NOMO-1 treated with dmso at 0.1 percent for 144 hours (cell line): Measurements from ENCODE around the gene EYA2.

Source experiments
- DNase-seq: peaks from one replicate; lab custom pipeline; 2025; ENCODE audit not compliant: unreplicated experiment; lab: John Stamatoyannopoulos, UW

Gene EYA2

DNA sequence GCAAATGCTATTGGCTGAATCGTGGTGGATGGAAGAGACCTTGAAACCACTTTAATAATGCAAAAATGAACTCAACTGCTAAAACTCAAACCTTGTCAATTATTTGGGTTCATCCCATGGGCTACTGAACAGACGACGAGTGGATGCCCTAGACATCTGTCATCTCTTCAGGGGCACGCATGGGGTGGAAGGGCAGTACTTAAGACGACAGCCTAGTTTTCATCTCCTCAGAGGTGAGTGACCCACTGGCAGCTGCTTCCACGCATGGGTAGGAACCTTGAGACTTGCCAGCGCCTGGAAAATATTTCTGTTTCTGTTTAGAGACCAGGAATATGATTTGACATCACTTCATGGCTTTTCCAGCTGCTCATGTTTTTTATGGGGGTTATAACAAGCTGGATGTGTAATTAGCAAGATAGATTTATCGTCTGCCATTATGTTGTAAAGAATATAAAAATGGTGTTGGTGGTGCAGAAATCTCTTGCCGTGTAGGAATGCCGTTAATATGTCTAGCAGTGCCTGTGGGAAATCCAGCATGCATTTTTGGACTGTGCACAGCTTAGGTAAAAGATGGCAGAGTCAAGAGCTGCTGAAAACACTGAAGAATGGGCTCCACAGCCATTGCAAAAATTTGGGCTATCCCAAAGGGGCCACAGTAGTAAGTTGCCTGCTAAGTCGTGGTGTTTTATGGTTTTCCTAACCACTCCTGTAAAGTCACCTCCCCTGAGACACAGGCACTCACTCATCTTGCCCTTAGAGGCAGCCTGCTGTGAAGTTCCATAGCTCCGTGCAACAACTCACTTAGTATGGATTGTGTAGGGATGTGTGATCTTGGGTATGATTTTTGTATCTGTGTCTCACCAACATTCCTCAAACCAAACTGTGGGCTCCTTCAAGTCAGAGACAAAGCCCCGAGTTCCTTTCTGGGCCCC is 203.3 kb downstream of the EYA2 start:
- DNase-seq = no peak

DNA sequence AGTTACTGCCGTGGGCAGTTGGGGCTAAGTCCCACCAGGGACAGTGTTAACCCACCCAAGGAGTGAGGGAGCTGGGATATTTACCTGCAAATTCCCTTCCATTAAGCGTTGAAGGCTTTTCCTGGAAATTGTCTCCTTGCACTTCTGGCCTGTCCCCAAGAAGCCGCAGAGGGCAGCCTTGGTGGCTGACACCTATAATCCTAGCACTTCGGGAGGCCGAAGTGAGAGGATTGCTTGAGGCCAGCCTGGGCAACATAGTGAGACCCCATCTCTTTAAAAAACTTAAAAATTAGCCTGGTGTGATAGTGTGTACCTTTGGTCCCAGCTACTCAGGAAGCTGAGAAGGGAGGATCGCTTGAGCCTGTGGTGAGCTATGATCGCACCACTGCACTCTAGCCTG is 204.4 kb downstream of the EYA2 start:
- DNase-seq = no peak

DNA sequence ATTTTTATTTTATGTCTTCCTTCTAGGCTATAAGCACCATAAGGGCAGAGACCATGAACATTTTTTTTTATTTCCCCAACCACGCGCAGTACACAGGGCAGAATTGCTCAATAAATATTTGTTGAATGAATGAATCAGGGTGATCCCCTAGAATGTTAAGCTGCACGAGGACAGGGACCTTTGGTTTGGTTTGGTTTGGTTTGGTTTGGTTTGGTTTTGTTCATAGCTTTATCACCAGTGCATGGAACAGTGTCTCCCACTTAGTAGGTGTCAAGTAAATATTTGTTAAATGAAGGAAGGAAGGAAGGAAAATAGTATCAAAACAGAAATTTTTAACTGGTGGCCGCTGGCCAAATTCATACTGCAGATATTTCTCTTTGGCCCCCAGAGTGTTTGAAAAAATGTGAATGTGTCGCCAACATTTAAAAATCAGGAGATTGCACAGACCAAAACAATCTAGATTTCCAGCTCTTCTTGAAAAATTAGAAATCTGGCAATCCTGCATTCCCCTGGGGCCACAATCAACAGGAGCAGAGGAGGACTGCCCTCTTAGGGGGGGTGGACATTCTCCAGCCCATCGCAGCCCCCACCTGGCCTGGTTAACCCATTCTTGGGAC is 205.3 kb downstream of the EYA2 start:
- no peak for DNase-seq

DNA sequence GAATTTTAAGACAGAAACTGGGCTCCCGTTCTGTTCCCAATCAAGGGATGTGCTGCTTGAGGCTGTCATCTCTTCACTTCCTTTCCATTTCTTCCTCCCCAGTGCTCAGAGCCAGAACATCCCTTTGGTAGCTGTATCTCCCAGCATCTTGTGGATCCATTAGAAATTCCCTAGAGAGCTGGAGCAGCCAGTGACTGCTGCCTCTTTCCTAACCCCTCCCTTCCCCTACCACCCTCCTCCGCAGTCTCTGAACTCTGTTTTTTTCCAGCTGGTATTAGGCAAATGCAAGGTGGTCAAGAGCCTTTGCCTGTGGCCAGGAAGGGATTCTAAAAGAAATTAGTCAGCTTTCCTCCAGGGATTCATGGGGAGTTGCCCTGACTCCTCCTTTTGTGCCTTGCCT is 208.0 kb downstream of the EYA2 start:
- no peak for DNase-seq

DNA sequence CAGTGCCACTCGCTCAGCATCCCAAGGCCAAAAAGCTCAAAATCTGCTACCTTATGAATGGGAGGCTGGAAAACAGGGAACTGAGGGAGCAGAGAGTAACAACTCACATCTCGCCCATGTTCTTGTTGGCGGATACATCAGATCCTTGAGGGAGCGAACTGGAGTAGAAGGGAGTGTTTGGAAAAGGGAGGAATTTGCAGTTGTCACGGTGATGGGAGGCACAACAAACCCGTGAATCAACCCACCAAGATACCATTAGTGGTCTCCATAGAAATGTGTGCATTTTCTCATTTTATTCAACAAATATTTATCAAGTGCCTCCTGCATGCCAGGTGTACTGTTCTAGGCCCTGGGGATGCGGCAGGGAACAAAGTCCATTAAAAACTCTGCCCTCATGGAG is 212.1 kb downstream of the EYA2 start:
- DNase-seq = no peak

DNA sequence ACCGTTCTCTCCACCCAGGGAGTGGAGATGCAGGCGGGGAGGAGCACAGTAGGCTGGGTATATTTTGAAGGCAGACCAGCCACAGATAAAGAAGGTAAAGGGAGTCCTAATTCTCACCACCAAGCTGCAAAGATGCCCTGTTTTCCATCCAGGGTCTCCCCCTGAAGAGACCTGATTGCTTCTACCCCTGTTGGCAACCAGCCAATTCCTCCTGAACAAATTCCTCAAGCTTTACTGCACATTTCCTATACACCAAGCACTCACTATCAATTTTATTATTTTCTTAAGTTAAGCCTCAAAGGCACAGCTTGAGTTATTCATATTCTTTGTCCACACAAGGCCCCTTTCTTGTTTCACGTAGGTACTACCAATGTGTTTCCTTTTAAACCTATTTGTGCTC is 214.4 kb downstream of the EYA2 start:
- DNase-seq = no peak

DNA sequence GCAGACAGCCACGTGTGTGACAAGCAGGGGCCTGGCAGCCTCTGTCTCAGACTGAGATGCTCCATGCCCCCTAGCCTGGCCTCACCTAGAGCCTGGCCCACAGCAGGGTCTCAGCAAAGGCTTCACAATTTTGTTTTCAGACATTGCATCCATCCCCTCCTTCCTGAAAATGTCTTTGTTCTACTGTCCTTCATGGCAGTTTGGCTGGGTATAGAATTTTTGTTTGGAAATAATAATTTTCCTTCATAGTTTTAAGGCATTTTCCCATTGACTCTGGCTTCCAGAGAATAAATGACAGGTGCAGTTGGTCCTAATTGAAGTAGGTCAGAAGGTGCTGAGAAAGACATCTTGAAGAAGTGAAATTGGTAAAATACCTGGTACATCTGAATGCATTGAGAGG is 216.2 kb downstream of the EYA2 start:
- no peak for DNase-seq

DNA sequence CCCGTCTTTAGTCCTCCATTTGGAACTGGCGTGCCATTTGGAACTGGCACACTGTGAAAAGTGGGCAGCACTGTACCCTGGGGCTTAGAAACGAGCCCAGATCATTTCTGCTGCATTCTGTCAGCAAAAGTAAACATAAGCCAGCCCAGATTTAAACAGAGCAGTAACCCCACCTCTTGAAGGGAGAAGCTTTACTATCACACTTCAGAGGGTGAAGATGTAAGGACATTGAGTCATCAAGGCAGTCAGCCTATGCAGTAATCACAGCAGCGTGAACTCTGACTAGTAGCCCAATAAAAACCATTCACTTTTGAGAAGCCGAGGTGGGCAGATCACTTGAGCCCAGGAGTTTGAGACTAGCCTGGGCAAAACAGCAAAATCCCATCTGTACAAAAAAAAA is 216.9 kb downstream of the EYA2 start:
- no peak for DNase-seq

DNA sequence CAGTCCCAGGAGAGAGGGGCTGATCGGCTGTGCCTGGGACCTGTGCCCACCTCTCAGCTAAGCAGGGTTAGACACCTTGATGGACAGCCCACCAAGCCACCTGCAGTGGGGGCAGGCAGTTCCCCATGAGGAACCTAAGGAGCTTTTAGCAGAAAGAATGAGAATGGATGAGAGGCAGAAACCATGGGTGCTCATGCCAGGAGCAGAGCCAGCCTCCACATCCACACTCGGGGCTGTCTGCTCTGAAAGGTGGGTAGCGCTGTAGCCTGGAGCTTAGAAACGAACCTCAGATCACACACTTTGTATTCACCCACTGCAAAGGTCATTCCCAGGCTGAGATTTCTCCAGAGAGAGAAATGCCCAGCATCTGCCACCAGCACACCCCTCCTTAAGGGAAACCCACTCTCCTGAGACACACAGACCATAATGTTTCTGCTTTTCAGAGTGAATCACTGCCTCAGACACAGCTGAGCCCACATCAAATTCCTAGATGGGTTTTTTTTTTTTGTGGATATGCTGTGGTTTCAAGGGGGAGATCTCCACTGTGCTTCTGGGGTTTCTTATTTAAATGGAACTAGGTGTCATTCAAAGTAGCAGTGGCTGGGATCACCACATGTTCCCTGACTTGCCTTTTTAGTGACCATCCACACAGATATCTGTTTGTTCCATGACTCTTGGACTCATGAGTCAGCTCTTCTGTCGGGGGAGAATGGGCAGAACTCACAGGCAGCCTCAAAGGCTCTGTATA is 218.9 kb downstream of the EYA2 start:
- DNase-seq = no peak

DNA sequence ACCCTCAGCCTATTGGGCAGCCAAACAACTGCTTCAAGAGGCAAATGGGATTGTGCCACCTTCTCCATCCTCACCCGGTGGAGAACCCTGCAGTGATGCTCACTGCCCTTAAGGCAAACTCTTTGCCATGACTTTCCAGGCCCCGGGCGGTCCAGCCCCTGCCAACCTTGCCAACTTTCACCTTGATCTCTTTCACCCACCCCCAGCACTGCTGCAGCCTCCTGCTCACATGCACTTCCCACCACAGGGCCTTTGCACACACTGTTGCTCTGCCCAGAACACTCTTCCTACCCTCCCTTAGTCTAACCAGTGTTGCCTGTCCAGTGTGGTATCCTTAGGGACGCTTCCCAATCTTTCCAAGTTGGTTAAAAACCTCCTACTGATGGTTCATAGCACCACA is 221.1 kb downstream of the EYA2 start:
- DNase-seq = no peak

DNA sequence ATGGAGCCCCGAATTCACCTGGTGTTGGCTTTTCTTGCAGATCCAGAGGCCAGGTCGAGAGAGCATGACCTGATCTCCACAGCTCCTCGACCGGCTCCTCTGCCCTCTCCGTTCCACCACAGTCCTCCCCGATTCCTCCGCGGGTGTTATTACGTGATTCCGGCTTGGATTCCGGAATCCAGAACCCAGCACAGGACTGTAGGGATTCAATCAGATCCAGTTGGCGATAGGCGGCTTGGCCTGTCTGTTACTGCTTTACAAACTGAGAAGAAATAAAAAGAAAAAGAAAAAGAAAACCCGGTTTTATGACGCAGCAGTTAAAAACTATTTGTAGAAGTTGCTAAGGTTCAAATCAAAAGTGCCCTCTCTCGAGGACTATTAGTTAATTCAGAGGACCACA is 222.7 kb downstream of the EYA2 start:
- no peak for DNase-seq

DNA sequence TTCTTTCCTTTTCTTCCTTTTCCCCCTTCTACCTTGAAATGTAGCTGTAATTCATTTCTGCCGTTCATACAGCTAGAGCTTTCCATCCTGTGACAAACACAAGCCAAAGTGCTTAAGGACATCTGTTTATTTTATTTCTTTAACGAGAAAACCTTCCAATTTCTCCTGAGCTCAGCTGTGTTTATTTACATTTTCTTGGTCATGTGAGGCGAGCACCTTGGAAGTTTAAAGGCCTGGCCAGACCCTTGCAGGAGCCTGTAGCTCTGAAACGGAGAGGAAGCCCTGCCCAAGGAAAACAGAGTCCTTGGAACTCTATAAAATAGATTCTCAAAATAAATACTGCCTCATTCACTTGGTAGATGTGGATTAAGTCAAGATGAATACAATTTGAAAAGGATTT is 223.1 kb downstream of the EYA2 start:
- DNase-seq = no peak

DNA sequence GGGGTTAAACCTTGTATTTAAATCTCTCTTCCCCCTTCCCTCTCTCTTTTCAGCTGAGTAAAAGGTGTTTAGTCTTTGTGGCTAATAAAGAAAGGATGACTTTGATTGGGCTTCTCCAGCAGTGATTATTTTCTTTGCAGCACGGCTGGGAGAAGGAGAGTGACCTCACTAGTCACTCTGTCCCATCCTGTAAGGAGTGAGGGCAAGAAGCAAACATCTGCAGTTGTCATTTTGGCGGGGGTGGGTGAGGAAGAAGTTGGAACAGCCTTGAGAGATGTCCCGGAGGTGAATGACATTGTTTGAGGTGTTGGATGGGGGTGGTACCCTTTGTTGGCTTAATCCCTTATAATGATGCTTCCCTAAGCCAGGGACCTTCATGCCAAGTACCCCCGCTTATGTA is 223.6 kb downstream of the EYA2 start:
- no peak for DNase-seq

DNA sequence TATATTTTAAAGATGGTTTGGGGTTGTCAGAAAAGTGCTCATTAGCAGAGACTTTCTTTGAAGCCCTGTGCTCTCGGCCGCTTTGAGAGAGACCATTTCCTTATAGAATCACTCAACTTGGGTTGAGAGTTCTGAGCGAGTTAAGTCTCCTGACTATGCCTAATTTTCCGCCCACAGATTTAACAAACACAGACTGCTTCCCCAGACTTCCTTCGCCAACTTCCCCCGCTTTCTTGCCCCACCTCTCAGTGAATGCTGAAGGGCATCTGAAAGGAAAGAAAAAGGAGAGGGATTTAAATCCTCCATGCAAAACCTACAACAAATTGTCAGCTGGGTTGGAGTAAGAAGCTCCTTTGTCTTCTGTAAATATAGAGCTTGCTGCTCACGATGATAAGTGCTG is 224.0 kb downstream of the EYA2 start:
- DNase-seq = no peak

DNA sequence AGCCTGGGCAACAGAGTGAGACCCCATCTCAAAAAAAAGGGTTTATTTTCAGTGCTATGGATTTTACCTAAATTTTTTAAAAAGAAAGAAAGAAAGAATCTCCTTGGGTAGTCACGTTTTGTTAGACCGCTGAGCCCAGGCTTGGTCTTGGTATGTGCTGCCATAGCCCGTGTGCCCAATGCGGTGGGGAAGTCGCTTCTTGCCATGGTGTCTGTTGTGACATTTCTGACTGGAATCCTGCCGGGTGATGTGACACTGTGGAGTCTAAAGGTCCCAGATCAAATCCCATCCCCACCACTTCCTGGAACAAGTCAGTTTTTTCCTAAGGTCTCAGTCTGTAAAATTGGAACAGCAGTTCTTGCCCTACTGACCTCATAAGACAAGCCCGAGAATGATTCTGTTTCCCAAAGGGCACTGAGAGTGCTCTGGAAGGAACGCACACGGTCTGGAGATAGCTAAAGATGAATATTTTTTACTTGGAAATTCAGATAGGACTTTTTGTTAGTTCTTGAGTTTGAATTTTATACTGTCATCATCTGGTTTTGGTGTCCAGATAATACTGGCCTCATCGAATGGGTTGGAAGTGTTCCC is 225.8 kb downstream of the EYA2 start:
- DNase-seq = no peak

DNA sequence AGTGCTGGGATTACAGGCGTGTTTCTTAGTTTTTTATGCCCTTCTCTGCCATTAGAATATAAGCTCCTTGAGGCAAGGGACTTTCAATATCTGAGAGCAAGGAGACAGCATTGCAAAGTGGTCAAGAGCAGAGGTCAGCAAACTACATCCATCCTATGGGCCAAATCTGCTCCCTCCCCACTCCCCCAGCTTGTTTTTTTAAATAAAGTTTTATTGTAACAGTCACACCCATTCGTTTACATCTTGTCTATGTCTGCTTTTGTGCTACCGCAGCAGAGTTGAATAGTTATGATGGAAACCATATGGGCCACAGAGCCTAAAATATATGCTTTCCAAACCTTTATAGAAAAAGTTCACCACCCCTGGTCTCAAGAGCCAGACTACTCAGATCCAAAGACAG is 227.9 kb downstream of the EYA2 start:
- DNase-seq = no peak

DNA sequence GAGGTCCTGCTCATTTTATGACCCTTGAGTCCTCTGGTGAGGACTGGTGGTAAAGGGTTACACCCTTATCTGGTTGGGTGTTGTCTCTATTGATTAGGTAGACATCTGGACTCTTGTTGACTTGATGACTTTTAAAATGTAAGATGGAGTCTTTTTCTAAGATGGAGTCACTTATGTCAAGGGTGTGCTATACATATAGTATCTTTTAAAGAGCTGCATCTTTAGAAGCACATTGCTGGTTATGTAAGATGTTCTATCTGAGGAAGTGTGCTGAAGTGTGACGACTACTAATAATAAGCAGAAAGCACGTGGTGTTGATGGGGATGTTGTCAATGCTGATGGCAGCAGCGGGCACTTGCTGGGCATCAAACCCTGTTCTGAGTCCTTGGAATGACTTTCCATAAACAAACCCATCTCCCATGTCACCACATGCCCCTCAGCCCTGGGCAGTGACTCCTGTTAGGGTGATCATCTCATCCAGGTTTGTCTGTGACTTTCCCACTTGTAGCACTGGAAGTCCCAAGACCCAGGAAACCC is 229.6 kb downstream of the EYA2 start:
- peak; percentile 31 for DNase-seq

DNA sequence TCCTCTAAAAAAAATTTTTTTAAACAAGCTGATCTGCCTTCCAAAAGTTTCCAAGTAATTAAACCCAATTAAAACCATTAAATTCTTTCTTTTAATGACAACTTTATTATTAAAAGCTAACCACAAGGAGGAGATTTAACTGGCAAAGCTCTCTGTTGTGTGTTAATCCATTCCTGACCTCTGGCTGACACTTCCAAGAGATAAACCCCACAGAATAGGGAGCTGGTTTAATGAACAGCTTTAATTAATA is 230.8 kb downstream of the EYA2 start:
- no peak for DNase-seq

DNA sequence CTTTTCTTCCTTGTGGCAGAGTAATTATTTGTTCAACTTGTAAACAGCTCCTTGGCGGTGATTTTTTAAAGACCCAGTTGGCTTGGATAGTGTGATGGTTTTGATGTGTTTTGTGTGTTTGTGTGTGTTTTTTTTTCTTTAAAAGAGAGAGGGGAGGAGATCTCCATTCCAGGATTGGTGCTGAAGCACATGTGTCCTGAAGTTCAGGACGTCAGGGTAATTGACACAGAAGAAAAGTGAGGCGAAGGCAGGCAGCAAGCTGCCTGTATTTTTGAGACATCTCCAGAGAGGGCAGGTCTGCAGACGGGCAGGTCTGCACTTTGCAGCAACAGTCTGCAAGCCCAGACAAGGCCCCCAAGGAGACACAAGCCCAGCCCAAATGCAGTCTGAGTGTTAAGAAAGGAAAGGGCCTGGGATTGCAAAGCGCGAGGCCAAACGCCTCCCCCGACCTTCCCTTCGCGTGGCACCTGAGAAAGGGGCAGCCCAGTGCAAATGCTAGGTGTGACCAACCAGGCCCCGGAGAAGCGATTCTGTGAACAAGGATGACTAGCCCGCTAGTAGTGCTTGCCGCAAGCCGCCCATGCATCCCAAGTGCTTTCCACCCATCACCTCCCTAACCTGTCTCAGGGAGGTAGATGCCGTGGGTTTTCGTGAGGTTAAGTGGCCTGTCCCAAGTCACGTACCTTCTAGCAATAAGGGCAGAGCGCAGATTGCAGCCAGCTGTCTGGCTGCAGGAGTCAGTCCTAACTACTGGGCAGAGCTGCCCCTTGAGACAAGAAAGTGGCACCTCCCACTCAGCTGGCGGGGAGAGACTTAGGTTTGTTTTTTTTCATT is 231.3 kb downstream of the EYA2 start:
- DNase-seq = no peak

DNA sequence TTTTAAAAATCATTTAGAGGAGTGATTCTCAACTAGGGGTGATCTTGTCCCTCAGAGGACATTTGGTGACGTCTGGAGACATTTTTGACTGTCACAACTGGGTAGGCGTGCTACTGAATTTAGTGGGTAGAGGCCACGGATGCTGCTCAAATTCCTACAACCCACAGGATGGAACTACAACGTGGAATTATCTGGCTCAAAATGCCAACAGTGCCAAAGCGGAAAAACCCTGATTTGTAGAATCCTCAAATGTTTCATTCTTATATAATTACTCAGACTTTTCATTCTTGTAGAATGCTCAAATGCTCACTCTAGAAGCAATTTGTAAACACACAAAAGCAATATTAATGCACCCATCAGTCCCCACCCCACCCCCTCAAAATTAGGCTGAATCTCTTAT is 232.1 kb downstream of the EYA2 start:
- no peak for DNase-seq

DNA sequence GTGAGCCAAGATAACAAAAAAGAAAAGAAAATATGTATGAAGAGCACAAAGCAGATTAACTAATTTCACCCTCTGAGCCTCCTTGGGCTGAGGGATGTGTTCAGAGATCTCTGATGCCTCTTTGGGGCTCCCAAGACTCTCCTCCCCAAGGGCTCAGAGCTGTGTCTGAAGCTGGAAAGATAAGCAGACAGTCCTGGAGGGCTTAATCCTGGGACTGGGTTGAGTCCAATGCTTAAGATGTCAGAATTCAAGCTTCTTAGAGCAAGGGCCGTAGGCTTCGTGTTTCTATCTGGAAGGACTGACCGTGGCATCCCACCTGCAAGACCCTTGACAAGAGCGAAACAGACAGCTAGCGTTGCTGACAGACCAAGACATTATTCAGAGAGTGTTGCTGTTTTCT is 232.9 kb downstream of the EYA2 start:
- DNase-seq = no peak
